Measurements from ENCODE around the gene SLC30A7.
"Not testable (repeated sequence)": the region's sequence is repeated elsewhere in the genome, so short reads cannot be mapped to it uniquely, and the experiment has no call there.

Gene SLC30A7, protein sequence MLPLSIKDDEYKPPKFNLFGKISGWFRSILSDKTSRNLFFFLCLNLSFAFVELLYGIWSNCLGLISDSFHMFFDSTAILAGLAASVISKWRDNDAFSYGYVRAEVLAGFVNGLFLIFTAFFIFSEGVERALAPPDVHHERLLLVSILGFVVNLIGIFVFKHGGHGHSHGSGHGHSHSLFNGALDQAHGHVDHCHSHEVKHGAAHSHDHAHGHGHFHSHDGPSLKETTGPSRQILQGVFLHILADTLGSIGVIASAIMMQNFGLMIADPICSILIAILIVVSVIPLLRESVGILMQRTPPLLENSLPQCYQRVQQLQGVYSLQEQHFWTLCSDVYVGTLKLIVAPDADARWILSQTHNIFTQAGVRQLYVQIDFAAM

DNA sequence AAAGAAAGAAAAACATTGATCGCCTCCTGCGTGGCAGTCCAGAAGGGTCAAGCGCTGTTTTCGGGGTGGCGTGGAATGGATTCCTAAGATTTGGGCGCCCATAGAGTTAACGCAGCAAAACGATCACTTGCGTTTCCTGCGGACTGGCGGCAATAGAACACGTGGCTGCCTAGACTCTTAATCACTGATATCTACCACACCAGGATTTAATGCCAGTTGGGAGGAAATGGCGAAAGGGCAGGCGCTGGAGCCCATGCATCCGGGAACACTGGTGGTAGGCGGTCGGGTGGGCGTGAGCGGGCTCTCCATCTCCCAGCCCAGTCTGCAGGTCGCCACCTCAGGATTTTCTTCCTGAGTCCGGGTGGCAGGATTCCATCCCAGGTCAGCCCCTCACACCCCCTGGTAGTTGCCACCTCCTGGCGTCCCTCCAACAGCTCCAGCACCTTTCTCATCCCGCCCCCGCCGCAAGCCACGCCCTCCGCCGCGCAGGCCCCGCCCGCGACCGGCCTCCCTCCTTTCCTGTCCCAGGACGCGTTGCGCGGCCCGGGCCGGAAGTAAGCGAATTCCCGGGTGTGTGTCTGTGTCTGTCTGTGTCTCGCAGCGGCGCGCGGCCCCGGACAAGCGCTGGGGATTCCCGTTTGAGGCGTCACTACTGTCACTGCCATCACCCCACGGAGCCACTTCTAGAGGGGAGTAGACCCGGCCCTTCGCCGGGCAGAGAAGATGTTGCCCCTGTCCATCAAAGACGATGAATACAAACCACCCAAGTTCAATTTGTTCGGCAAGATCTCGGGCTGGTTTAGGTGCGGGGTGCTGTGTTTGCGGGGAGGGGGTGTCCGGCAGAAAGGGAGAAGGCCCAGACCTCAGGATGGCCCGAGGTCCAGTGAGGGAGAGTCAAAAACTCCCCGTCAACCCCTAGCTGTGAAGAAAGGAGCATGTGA lies at the start of gene SLC30A7:
TSS of gene SLC30A7 (plus strand) at position 551 of the 941 bp plus-strand sequence. CDS start at position 724, 173 bp downstream.
- DNase-seq (ENCODE audit: low read depth) = peak; percentile 93
- peak within 1 kb of the TSS; percentile 64 for H3K4me3 ChIP-seq (ENCODE audit: low read depth, low read length)
- TF ChIP-seq, protein P1, sequence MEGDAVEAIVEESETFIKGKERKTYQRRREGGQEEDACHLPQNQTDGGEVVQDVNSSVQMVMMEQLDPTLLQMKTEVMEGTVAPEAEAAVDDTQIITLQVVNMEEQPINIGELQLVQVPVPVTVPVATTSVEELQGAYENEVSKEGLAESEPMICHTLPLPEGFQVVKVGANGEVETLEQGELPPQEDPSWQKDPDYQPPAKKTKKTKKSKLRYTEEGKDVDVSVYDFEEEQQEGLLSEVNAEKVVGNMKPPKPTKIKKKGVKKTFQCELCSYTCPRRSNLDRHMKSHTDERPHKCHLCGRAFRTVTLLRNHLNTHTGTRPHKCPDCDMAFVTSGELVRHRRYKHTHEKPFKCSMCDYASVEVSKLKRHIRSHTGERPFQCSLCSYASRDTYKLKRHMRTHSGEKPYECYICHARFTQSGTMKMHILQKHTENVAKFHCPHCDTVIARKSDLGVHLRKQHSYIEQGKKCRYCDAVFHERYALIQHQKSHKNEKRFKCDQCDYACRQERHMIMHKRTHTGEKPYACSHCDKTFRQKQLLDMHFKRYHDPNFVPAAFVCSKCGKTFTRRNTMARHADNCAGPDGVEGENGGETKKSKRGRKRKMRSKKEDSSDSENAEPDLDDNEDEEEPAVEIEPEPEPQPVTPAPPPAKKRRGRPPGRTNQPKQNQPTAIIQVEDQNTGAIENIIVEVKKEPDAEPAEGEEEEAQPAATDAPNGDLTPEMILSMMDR (IDR thresholded peaks at IDR 0.05; ENCODE audit: insufficient read depth, low read depth, low read length, missing control alignments) = no peak

DNA sequence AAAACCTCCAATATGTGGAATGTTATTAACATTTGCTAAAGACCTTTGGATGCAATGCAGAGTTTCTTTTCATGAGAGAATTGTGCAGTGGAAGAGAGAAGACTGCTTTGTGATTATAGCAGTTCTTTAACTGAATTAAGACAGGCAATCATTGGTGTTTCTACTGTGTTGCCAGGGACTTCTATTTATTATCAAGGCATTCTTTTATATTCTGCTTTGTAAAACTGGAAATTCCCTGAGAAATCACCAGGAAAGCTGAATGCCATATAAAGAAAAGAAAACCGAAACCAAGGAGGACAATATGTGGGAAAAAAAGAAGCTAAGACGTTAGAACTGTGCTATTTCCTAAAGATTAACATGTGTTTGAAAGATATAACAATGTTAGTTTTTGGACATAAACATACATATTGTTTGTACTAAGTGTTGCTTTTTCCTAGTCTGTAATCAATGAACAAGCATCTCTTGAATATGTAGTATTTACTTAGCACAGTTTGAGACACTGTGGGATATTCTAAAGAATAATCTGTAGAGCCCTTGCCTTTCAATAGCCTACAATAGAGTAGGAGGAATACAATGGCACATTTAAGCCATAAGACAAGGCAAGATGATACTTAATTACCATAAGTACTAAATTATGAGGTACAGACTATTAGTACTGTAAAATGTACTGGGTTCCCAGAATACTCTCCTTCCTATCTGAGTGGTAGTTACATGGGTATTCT lies 48.4 kb upstream of the SLC30A7 start:
- H3K4me3 ChIP-seq (ENCODE audit: low read depth, low read length) = no peak overlapping the region
- DNase-seq (ENCODE audit: low read depth) = no peak
- TF ChIP-seq, protein P1 (IDR thresholded peaks at IDR 0.05; ENCODE audit: insufficient read depth, low read depth, low read length, missing control alignments) = no peak

DNA sequence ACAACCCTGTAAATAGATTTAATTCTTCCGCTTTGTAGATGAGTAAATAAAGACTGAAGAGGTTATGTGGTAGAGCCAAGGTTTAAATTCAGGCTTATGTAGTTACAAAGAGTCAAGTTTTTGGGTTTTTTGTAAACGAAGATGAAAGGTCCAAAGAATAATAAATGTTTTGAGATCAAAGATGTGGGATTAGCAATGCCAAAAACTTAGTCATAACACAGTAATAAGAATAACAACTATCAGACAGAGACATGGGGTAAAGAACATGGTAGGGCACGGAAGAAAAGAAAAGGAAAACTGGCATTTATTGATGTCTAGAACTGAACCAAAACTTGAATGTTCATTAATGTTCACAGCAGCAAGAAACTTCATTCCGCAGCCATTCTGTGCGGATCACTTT lies 44.2 kb upstream of the SLC30A7 start:
- no peak for DNase-seq (ENCODE audit: low read depth)
- TF ChIP-seq, protein P1 (IDR thresholded peaks at IDR 0.05; ENCODE audit: insufficient read depth, low read depth, low read length, missing control alignments) = no peak
- no peak overlapping the region for H3K4me3 ChIP-seq (ENCODE audit: low read depth, low read length)

DNA sequence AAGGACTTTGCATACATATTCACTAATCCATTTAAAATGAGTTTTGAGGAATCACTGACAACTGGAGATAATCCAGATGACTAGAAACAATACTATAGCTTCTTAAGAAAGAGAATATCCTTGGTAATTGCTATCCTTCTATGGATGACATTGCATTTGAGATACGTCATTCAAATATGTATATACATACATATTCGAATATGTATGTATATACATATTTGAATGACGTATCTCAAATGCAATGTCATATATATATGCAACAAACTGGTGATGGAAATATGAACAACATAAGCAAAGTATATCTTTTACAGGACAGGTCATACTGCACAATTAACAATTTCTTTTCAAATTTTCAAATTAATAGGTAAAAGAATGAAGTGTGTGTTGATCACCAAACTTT lies 42.9 kb upstream of the SLC30A7 start:
- no peak overlapping the region for H3K4me3 ChIP-seq (ENCODE audit: low read depth, low read length)
- no peak for DNase-seq (ENCODE audit: low read depth)
- TF ChIP-seq, protein P1 (IDR thresholded peaks at IDR 0.05; ENCODE audit: insufficient read depth, low read depth, low read length, missing control alignments) = no peak

DNA sequence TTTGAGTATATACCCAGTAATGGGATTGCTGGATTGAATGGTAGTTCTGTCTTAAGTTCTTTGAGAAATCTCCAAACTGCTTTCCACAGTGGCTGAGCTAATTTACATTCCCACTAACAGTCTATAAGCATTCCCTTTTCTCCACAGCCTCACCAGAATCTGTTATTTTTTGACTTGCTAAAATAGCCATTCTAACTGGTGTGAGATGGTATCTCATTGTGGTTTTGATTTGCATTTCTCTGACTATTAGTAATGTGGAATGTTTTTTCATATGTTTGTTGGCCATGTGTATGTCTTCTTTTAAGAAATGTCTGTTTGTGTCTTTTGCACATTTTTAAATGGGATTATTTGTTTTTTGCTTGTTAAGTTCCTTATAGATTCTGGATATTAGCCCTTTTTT lies 40.8 kb upstream of the SLC30A7 start:
- not testable (repeated sequence) for H3K4me3 ChIP-seq (ENCODE audit: low read depth, low read length)

DNA sequence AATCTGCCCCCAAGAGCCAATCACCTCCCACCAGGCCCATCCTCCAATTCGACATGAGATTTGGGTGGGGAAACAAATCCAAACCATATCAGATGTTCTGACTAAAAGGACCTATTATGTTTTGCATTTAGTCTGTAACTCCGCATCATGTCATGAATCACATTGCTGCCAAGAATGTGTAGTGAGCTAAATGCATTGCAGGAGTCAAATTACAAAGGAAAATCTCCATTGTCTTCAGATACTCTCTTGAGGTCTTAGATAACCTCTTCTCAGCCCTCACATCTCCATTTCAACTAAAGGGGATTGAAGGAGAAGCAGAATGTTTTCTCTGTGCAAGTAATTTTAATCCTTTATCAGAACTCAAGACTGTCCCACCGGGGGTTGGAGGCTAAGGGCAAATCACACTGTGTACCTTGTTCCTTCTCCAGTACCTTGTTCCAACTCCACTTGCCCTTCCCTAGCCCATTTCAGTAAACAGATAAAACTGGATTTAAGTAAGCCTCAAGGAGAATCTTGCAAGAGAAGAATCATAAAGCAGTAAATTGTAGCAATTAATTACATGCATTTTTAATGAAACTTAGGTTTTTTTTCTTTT lies 35.4 kb upstream of the SLC30A7 start:
- TF ChIP-seq, protein P1 (IDR thresholded peaks at IDR 0.05; ENCODE audit: insufficient read depth, low read depth, low read length, missing control alignments) = no peak
- DNase-seq (ENCODE audit: low read depth) = no peak
- no peak overlapping the region for H3K4me3 ChIP-seq (ENCODE audit: low read depth, low read length)

More for the DNA sequence above, 40.8 kb upstream of the SLC30A7 start:
- DNase-seq (ENCODE audit: low read depth) = not testable (repeated sequence)

Data from GM12865 (cell line).